HL-60/S4 treated with retinoic acid at 250 ng/mL for 4 days and 3 days (cell line): ENCODE results near the gene CCDC57.

ENCODE experiments used
- in situ Hi-C: fragments of 300-500 bp; cut with MboI; formaldehyde crosslinking; loops from 2 replicates; pipeline ENCODE4 v1.7.0; 2022; ENCODE audit warnings: low sequenced_read_pairs

CCDC57 gene

DNA sequence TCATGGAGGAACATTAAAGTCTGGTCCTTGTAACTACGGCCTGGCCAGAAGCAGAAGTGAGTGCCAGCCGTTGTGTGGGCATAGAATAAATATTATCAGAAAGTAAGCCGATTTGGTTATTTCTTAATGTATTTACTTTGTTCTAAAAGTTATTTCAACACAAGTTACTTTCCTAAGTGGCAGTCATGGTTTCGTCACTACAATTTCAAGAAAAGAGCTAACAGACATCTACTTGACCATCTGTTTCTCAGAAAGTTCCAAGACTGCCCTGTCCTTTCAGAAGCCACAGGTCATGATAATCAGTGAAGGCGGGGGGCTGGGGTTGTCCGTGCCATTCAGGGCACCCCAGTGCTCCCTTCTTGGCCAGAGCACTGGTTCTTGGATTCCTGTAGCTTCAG, 99.7 kb downstream of the CCDC57 start:
- in situ Hi-C loops, result no loop called here

DNA sequence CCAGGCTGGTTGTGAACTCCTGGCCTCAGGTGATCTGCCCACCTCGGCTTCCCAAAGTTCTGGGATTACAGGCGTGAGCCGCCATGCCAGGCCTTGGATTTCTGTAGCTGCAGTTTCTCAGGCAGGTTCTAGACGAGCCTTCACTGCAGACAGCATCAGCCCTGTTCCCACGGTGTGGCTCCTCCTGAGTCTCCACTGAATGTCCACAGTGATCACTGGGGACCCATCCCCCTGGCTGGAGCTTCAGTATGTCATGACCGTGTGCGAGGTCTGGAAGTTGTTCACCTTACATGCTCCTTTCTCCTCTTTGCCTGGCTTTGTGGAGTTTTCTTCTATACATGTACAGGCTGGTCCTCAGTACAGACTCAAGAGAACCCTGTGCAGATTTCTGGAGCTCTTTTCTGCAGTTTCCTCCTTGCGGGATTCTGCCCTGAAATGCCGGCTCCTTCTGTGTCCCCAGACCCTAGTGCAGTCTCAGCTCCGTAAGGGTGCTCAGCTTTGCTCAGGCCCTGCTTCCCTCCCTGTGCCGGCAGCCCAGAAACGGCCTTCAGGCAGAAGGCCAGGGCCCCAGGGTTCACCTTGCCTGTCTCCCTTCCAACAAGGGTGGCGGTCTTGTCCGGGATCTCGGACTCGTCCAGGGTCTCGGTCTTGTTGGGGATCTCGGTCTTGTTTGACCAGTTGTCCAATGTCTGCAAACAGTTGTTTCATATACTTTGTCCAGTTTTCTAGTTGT, 100.3 kb downstream of the CCDC57 start:
- in situ Hi-C loops, result no loop called here

DNA sequence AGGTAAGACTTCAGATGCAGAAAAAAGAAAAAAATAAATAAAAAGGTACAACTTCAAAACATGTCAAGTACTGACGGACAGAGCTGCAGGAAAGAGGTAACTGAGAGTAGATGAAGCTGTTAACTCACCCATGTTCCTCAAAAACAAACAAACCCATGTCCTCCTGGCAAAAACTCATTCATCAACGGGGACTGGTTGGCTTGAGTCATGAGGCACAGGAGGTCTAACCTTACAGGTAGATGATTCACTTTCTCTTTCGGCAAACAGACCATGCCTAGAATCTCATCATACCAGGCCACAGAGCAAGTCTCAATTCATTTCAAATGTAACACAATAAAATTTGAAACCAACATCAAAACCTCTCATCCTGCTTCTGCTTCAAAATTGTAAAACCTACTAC, 102.3 kb downstream of the CCDC57 start:
- in situ Hi-C loops, result no loop called here

DNA sequence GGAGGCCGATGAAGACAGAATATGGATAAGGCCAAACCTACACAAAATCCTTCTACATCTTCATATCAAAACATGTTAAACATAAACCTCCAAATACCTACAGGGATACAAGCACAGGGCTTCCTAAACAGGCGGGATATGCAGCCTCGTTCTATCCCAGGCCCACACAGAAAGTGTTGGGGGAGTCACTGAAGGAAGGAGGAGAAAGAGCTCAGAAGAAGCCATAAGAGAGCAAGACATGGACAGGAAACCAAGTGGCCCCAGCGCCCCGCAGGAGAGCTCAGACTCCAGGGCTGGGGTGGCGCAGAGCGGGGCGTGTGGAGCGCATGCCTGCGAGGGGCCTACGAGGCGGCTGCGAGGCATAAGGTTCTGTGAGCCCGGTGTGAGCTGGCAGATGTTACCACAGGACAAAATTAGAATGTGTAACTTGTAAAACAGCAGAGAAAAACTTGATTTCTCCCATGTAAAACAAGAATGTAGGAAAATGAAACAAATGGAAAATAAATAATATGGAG, 103.6 kb downstream of the CCDC57 start:
- in situ Hi-C loops, result no loop called here

DNA sequence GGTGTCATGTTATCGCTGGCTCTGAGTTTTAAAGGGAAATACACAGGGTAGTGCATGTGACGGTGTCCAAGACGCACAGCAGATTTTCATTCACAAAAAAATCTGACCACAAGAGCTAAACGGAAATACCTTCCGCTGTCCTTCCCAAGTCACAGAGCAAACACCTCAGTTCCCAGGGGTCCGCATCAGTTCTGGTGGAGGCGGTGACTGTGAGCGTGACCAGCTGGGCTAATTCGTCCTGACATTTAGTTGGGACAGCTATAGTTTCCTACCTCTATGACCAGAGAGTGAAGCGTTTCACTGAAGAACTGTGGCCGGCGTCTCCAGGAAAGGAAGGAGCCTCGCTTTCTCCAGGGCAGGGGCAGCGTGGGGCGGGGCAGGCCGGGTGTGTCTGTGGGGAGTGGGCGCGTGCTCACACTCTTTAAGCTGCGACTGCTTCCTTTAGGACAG, 104.1 kb downstream of the CCDC57 start:
- in situ Hi-C loops, result no loop called here

DNA sequence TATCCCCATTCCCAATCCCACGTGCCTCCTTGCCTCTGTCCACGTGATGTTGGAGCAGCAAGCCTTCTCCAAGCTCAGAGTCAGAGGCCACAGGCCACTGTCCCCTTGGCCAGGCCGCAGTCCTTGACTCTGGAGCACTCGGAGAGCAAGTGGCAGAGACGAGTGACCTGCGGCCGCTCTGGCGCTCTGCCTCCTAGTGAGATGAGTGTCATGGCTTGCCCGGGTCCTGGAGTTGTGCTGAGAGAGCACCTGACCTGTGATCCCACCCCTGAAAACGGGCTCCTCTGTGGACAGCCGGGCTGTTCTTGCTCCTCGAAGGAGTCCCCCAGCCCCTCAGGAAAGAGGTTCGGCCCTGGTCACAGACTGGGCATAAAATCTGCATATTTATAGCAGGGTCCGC, 104.6 kb downstream of the CCDC57 start:
- in situ Hi-C loops, result no loop called here

DNA sequence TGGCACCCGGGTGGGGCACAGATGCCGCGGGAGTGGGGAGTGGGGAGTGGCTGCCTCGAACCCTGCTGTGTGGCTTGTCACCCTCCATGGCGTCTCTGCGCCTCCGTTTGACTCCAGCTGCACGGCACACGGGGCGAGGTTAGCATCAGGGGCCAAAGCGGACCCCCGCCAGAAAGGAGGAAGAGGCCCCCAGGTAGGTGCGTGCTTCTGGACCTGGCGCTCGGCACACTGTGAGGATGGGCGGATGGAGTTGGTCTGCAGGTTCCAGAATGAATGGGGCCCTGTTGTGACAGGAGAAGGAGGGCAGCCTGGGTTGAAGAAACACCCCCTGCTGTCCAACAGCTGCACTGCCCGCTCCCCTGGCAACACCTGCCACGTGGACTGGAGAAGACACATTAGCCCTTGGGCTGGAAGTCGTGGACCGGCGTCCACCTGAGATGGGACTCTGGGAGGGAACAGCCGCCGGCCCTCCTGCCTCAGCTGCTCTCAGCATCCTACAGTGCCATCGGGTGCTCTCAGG, 105.2 kb downstream of the CCDC57 start:
- in situ Hi-C loops, result no loop called here

DNA sequence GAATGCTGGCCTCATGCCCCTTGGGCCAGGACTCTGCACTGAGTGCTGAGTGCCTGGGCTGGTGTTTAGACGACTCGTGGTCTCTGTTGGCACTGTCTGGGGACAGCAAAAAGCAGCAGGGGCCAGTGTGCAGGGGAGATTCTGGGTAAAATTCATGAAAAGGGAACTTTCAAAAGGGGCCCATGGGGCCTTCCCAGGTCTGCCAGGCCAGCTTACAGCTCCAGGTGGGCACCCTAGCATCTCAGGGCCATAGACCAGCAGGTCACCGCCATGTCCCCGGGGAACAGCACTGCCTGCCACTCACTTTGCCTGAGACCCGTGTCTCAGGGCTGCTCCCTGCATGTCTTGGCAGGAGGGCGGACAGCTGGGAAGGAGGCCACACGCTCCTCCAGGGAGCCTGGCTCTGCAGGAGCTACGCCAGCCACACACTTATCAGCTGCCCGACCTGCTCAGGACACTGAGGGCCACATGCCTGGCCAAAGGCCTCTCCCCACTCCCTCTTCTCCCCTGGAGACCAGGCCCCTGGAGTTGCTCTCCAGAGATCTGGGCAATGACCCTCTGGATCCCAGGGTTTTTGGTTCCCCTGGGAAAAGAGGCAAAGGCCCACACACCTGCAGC, 105.8 kb downstream of the CCDC57 start:
- in situ Hi-C loops, result no loop called here

DNA sequence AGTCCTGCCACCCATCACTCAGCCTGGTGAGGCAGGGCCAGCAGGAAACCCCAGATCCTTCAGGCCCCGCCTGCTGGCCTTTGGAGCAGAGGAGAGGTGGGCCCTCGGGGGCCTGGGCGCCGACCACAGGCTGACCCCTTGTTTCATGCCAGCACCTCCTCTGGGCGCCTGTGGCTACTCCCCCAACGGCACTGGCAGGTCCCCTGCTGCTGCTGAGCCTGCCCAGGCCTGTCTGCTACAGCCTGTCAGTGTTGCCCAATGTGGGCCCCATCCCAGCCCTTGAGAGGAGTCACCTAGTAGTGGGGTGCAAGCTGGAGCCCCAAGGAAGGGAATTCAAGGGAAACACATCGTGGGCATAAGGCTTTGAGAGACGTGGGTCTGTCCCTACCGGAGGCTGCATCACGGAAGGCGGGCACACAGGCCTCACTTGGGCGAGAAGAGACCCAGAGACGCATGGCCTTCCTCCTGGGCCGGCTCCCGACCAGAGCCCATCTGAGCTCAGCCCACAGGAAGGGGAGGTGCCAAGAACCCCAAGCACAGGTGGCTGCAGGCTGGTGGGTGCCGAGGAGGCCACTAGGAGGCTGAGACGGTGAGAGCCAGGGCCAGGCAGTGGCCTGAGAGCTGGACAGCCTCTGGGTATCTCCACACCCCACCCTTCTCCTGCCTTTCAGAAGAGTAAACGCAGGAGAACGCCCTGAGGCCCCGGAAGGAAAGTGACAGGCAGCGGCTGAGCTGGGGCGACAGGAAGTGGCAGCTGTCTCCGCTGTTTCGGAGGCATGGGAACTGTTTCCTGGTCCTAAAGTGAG, 106.6 kb downstream of the CCDC57 start:
- in situ Hi-C loops, result no loop called here

DNA sequence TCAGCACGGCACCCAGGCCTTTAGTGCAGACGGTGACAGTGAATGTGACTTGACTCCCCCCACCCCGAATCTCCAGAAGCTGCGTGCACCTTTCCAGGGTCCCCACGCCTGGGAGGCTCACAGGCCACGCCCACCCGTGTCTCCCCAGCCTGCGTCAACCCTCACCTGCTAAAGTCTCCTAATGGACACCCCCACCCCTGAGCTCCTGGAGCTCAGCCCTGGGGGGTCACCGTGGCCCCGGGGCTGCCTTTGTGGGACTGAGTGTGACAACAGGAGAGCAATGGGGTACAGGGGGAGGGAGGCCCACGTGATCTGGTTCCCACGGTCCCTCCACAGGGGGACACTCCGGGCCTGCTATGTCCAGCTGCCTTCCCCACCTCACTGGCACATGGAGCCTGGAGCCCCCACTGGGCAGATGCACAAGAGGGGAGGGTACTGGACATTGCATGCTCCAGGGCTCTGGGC, 107.2 kb downstream of the CCDC57 start:
- in situ Hi-C loops, result no loop called here

DNA sequence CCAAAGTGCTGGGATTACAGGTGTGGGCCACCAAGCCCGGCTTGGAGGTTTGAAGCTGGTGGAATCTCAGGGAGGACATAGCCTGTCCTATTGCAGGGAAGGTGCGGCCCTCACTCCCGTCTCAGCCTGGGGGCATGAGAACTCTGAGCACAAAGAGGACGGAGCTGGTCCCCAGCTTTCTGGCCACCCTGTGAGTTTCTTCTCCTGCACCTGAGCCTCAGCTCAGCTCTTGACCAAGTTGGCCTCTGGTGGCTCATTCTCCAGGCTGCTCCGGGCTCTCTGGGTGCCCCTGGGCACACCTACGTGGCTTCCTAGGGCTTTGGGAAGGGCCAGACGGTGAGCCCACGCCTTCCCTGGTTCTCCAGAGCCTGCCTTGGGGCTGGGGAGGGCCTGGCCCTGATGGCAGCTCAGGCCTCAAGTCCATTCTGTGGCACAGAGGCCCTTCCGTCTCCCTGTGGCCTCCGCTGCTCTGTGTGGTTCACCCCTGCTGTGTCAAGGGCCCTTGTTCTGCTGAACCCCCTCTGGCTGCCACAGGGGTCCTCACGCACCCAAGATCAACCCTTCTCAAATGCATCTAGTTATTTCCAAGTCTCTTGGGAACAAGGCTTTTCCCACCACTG, 107.7 kb downstream of the CCDC57 start:
- in situ Hi-C loops, result no loop called here

DNA sequence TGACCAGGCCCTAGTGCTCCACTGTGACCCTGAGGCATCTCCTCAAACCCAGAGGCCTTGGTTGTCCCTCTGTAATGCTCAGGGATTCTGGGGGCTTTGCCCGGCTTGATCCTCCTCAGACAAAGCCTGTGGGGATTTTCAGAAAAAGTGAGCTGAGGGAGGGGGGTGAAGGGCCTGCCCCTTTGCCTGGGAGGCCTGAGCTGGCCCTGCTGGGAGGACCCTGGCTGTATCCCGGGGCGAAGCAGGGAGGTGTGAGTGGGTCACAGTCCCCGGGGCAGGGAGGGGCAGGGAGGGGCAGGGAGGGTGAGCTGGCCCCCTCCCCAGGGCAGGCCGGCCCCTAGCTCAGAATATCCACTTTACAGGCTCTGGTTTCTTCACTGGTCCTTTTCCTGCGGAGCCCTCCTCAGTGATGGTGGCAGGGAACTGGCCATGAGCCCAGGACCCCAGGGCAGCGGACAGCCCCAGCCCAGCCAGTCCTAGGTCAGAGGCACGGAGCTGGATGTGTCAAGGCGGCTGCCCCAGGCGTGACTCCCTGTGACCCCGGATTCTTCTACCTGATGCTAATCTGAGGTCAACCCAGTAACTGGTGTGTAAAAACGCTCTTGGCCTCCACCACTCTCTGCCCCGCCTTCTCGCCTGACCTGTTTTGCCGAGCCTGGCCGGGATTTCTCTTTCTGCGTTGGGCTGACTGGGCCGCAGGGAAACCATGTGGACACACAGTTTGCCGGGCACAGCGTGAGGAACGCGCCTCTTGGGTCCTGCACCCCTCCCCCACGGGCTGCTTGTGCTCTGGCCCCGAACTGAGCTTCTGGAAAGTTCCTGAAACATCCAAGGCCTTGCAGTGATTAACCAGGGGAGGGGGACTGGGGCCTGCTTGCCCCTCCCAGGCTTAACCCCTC, 108.8 kb downstream of the CCDC57 start:
- in situ Hi-C loops, result no loop called here

DNA sequence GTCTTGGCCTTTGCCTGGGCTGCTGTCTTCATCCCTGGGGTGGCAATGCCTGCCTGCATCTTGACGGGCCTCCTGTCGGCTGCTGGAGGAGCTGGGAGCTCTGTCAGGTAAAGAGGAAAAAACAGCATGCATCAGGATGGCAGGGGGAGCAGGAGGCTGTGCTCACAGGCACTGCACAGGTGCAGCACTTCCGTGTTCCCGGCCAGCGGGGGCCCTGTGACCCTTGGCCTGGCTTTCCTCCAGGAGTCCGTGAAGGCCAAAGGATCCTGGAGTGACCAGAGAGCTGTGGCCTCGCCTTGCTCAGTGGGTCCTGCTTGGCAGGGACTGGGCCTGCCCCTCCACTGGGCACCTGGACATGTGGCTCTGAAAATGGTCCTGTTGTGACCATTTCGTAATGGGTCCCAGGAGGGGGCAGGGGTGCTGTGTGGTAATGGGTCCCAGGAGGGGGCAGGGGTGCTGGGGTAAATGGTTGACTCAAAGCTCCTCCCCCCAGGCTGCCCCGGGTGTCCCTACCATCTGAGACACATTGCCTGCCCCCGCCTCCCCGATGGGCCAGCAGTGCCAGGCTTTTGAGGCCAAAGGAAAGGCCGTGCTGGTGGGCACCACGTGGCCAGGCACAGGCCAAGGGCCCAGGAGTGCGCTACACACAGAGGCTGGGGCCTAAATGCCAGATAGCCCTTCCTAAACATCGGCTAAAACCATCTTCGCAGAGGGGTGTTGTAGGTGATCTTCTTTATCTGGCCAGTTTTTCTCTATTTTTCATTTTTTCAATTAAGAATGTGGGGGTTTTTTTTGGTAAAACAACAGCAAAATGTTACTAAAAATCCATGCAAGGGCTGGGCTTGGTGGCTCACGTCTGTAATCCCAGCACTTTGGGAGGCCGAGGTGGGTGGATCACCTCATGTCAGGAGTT, 110.6 kb downstream of the CCDC57 start:
- in situ Hi-C loops, result no loop called here

DNA sequence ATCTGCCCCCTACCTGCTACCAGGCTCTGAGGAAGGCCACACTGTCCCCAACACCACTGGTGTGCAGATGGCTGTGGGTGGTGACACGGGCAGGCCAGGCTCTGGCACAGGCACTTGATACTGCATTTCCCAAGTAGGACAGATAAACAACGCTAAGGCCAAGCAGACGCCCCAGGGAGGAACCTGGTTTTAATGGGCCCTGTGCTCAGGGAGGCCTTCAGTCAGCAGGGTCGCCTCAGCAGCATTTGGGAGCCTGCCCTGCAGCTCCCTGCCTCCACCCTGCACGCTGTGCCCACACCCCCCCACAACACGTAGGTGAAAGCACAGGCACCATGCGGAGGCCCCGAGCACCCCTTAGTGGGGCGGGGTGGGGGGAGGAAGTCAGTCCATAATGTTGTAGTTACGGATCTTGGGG, 111.3 kb downstream of the CCDC57 start:
- in situ Hi-C loops, result no loop called here

DNA sequence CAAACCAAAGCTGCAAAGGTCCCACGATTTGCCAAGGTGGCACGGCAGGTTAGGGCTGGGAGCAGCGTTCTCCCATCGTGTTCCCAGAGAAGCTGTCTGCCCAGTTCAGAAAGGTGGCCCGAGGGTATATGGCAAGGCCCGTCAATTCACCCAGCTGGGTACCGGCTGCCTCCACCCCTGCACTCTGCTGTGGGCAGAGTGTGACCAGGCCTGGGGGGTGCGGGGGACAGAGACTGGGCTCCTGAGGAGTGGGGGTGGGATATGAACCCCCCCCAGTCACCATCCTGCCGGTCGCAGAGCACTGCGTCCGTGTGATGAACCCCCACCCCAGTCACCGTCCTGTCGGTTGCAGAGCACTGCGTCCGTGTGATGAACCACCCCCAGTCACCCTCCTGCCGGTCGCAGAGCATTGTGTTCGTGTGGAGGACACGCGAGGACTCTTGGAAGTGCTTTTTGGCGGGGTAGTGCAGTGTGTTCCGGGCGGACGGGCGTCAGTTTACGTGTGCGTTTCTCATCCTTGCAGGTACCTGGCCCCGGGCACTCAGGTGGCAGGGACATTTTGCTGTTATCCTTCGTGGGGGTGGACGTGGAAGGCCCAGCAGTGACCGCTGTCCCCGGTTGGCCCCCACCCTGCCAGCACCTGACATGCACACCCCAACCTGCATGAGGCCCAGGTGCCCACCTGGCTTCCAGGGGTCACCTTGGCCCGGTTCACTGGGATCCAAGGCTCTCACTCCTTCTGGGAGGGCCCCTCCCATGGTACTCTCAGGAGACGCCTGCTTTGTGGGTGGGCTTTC, 111.9 kb downstream of the CCDC57 start:
- in situ Hi-C loops, result no loop called here

DNA sequence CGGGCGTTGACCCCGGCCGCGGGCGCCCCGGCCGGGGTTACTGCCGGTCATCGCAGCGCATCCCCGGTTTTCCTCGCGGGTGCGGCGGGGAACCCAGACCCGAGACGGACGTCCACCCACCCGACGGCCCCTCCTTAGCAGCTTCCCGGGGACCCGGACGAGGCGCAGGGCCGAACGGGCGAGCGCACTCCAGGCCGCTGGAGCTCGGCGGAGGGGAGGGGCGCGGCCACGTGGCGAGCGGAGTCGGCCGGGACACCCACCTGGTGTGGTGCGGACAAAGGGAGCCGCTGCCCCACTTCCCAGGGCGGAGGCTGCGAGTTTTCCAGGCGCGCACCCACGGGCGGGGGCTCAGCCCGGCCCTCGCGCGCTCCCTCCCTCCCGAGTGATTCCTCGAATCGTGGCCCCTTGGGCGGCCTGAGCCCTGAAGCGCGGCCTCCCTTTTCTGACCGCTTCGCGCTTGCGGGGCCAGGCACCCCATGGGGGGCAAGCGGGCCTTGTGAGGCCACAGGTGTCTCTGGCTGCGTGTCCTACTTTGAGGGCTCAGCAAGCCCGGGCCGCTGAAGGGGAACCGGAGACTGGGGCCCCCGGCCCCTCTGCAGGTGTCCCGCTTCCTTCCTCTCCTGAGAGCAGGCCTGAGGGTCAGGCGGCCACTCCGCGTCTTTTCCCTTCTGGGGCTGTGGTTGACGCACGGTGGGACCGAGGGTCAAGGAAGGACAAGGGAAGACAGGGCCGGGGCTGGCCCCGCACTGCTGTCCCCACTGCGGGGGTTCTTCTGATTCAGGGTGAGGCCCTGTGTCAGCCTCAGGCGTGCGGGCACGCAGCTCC, 113.5 kb downstream of the CCDC57 start:
- in situ Hi-C loops, result no loop called here
